GM12891 (cell line): Measurements from ENCODE around the gene POLE3.

Source experiments
- DNase-seq: peaks from one replicate; pipeline ENCODE4 v3.0.0; 2011; ENCODE audit warnings: low spot score; ENCODE audit not compliant: insufficient read length
- FAIRE-seq: peaks from 2 replicates; lab custom pipeline; 2011; peaks lifted over from hg19 to GRCh38; lab: Jason Lieb, UNC
- PAX5 ChIP-seq: IDR thresholded peaks from 2 replicates; pipeline ENCODE4 v1.6.1; 2011; ENCODE audit warnings: low read length, moderate library complexity, mild to moderate bottlenecking; ENCODE audit not compliant: insufficient read depth, severe bottlenecking
- POLR2A ChIP-seq: IDR thresholded peaks from 2 replicates; pipeline ENCODE4 v1.6.1; 2011; ENCODE audit warnings: low read depth, low read length, control low read depth
- POLR2AphosphoS5 ChIP-seq: IDR thresholded peaks from 2 replicates; pipeline ENCODE4 v1.6.1; 2011; ENCODE audit warnings: low read depth, low read length, control low read depth
- POU2F2 ChIP-seq: IDR thresholded peaks from 2 replicates; pipeline ENCODE4 v1.6.1; 2011; ENCODE audit warnings: low read depth, mild to moderate bottlenecking, control low read depth, low read length, moderate library complexity
- SPI1 ChIP-seq: IDR thresholded peaks from 2 replicates; pipeline ENCODE4 v1.6.1; 2011; ENCODE audit warnings: low read depth, low read length, control low read depth
- TAF1 ChIP-seq: IDR thresholded peaks from 2 replicates; pipeline ENCODE4 v1.6.1; 2011; ENCODE audit warnings: low read depth, low read length, control low read depth

POLE3 gene

GRCh38 chr9:113376634-113377567, 33.6 kb downstream of the POLE3 start, which contains the start of gene HDHD3:
HDHD3 (minus strand) TSS chr9:113376986; CDS start chr9:113374354, 2,632 bp downstream.
- peak; percentile 94 for DNase-seq
- TF ChIP-seq POLR2AphosphoS5 (peak; percentile 54; the same call in 1 of the 2 replicates), SPI1 (no peak), TAF1 (0 out of 2 replicates have a peak, but pooled peaks have one; percentile 15), POLR2A (peak; percentile 43; the same call in 1 of the 2 replicates), PAX5 (no peak), POU2F2 (no peak)

GRCh38 chr9:113375057-113376023, 35.1 kb downstream of the POLE3 start:
- no peak for FAIRE-seq
- no peak for TF ChIP-seq PAX5
- no peak for TF ChIP-seq SPI1
- no peak for TF ChIP-seq POLR2A
- TF ChIP-seq POLR2AphosphoS5, result no peak
- TF ChIP-seq TAF1, result no peak
- no peak for TF ChIP-seq POU2F2
- no peak for DNase-seq

More at GRCh38 chr9:113376634-113377567, 33.6 kb downstream of the POLE3 start, which contains the start of gene HDHD3:
- FAIRE-seq, result peak; percentile 85

GRCh38 chr9:113373676-113374392, 36.6 kb downstream of the POLE3 start:
- no peak for DNase-seq
- FAIRE-seq, result no peak
- no peak for TF ChIP-seq PAX5
- no peak for TF ChIP-seq SPI1
- TF ChIP-seq POLR2A, result no peak

- TF ChIP-seq POU2F2, result peak; percentile 18; the same call in 1 of the 2 replicates
- TF ChIP-seq SPI1, result no peak
These were observed 37.2 kb downstream of the POLE3 start for GRCh38 chr9:113373256-113373655.

GRCh38 chr9:113372059-113372458, 38.4 kb downstream of the POLE3 start:
- FAIRE-seq, result no peak
- DNase-seq, result no peak
- TF ChIP-seq SPI1 (no peak), PAX5 (no peak), POLR2A (no peak), POU2F2 (no peak), POLR2AphosphoS5 (no peak), TAF1 (no peak)

More at GRCh38 chr9:113373256-113373655, 37.2 kb downstream of the POLE3 start:
- DNase-seq (no peak), FAIRE-seq (no peak)

- DNase-seq (no peak), FAIRE-seq (no peak)
- no peak for TF ChIP-seq PAX5
- no peak for TF ChIP-seq POLR2A
- no peak for TF ChIP-seq POLR2AphosphoS5
- TF ChIP-seq SPI1, result no peak
- no peak for TF ChIP-seq TAF1
- TF ChIP-seq POU2F2, result no peak
These were observed 39.6 kb downstream of the POLE3 start for GRCh38 chr9:113370806-113371325.

GRCh38 chr9:113369855-113370140, 40.7 kb downstream of the POLE3 start:
- FAIRE-seq (no peak), DNase-seq (no peak)
- TF ChIP-seq PAX5 (no peak), POU2F2 (no peak), TAF1 (no peak), SPI1 (no peak), POLR2AphosphoS5 (no peak), POLR2A (no peak)

GRCh38 chr9:113368982-113369854, 41.3 kb downstream of the POLE3 start:
- FAIRE-seq (no peak), DNase-seq (no peak)
- no peak for TF ChIP-seq SPI1
- no peak for TF ChIP-seq PAX5
- no peak for TF ChIP-seq POU2F2
- no peak for TF ChIP-seq TAF1
- no peak for TF ChIP-seq POLR2A
- no peak for TF ChIP-seq POLR2AphosphoS5
